Natural killer cell treated with Interleukin-12 subunit alpha and Interleukin-12 subunit beta and Interleukin-15 and Interleukin-18, amount 100 ng/mL, for 72 hours (primary cell): ENCODE measurements around the gene MELTF. TPM values are rescaled to one million over a fixed set of nuclear protein-coding genes. Genes with fewer than 3 reads are reported as not detected.

ENCODE experiments used
- ATAC-seq, 2 donors: fragments of 150-1000 bp; cut with Tn5 transposase in 1 of 2; sonication (Bioruptor Pico), chemical (Tn5 transposase) in 1 of 2; 2 replicates each; pipeline ENCODE4 v1.10.0; 2021
- DNase-seq: peaks from one replicate; pipeline ENCODE4 v3.0.0; 2022; ENCODE audit warnings: low spot score
- H3K27ac Mint-ChIP-seq, 2 donors: 1 replicate in 1 of 2; 2 replicates in 1 of 2; pipeline ENCODE4 v1.8.0; 2022; ENCODE audit warnings: mixed read lengths in 2 of 2, mild to moderate bottlenecking in 1 of 2, moderate library complexity in 1 of 2
- H3K27me3 Mint-ChIP-seq, 2 donors: 1 replicate in 1 of 2; 2 replicates in 1 of 2; pipeline ENCODE4 v1.8.0; 2022; ENCODE audit warnings: mixed read lengths in 2 of 2
- H3K36me3 Mint-ChIP-seq: one replicate; pipeline ENCODE4 v1.8.0; 2022; ENCODE audit warnings: mixed read lengths
- H3K4me1 Mint-ChIP-seq, 2 donors: 1 replicate in 1 of 2; 2 replicates in 1 of 2; pipeline ENCODE4 v1.8.0; 2022; ENCODE audit warnings: low read depth in 2 of 2, mixed read lengths in 2 of 2, mild to moderate bottlenecking in 1 of 2
- H3K4me3 Mint-ChIP-seq: one replicate; pipeline ENCODE4 v1.8.0; 2022; ENCODE audit warnings: mixed read lengths
- H3K9me3 Mint-ChIP-seq: 2 replicates; pipeline ENCODE4 v1.8.0; 2022; ENCODE audit warnings: mixed read lengths
- total RNA-seq, 2 donors: library from RNA; stranded (reverse); gene quantifications; one replicate each; pipeline ENCODE4 v1.2.3, GENCODE V29; 2022

The MELTF gene
- total RNA-seq, 2 donors from 2014 or later = 2.1 to 3.7 TPM

- no peak for ATAC-seq
- peaks cover 7% of the 10 kb centered on the region for H3K36me3 Mint-ChIP-seq
Measured at GRCh38 chr3:196985954-196986885, 43.4 kb downstream of the MELTF start.

GRCh38 chr3:196985298-196985697 lies 44.3 kb downstream of the MELTF start:
- no peak overlapping the region for H3K4me3 Mint-ChIP-seq
- no peak overlapping the region for H3K27ac Mint-ChIP-seq
- peaks cover 7% of the 10 kb centered on the region for H3K36me3 Mint-ChIP-seq
- peaks cover 5% of the 10 kb centered on the region for H3K9me3 Mint-ChIP-seq
- H3K4me1 Mint-ChIP-seq = no peaks in the 10 kb centered on the region
- DNase-seq = no peak
- peaks cover 14 to 32% of the 10 kb centered on the region in 2 donors for H3K27me3 Mint-ChIP-seq
- no peak for ATAC-seq

More at GRCh38 chr3:196985954-196986885, 43.4 kb downstream of the MELTF start:
- H3K27me3 Mint-ChIP-seq = peaks cover 14 to 26% of the 10 kb centered on the region in 2 donors
- no peak overlapping the region for H3K27ac Mint-ChIP-seq
- H3K4me1 Mint-ChIP-seq = no peaks in the 10 kb centered on the region
- peaks cover 5% of the 10 kb centered on the region for H3K9me3 Mint-ChIP-seq
- DNase-seq = no peak
- H3K4me3 Mint-ChIP-seq = no peak overlapping the region

GRCh38 chr3:196983186-196983585 lies 46.4 kb downstream of the MELTF start:
- ATAC-seq (no peak), DNase-seq (no peak)
- Mint-ChIP-seq H3K9me3 (peaks cover 5% of the 10 kb centered on the region), H3K27ac (no peak overlapping the region), H3K27me3 (peaks cover 14 to 32% of the 10 kb centered on the region in 2 donors), H3K4me3 (no peak overlapping the region), H3K36me3 (peaks cover 7% of the 10 kb centered on the region), H3K4me1 (peaks cover 0 to 5% of the 10 kb centered on the region in 2 donors)

- peaks cover 14 to 32% of the 10 kb centered on the region in 2 donors for H3K27me3 Mint-ChIP-seq
- H3K27ac Mint-ChIP-seq = no peak overlapping the region
Measured at GRCh38 chr3:196981657-196982056, 48.0 kb downstream of the MELTF start.

GRCh38 chr3:196979545-196979944 lies 50.1 kb downstream of the MELTF start:
- Mint-ChIP-seq H3K27me3 (peaks cover 10 to 27% of the 10 kb centered on the region in 2 donors), H3K4me1 (peaks cover 0 to 5% of the 10 kb centered on the region in 2 donors), H3K9me3 (peaks cover 5% of the 10 kb centered on the region), H3K4me3 (no peak overlapping the region), H3K36me3 (peaks cover 7% of the 10 kb centered on the region), H3K27ac (no peak overlapping the region)
- no peak for DNase-seq
- no peak for ATAC-seq

More at GRCh38 chr3:196981657-196982056, 48.0 kb downstream of the MELTF start:
- Mint-ChIP-seq H3K9me3 (peaks cover 5% of the 10 kb centered on the region), H3K36me3 (peaks cover 7% of the 10 kb centered on the region), H3K4me3 (no peak overlapping the region), H3K4me1 (peaks cover 0 to 5% of the 10 kb centered on the region in 2 donors)
- no peak for ATAC-seq
- no peak for DNase-seq

- H3K27me3 Mint-ChIP-seq = peaks cover 6 to 12% of the 10 kb centered on the region in 2 donors
- no peaks in the 10 kb centered on the region for H3K9me3 Mint-ChIP-seq
- no peak overlapping the region for H3K4me3 Mint-ChIP-seq
- H3K27ac Mint-ChIP-seq = peak overlapping the region in 1 of 2 donors; percentile 72
- H3K4me1 Mint-ChIP-seq = peaks cover 0 to 5% of the 10 kb centered on the region in 2 donors
- no peaks in the 10 kb centered on the region for H3K36me3 Mint-ChIP-seq
- ATAC-seq = peak in 1 of 2 donors; percentile 20
- no peak for DNase-seq
Measured at GRCh38 chr3:196976941-196977340, 52.7 kb downstream of the MELTF start.

GRCh38 chr3:196975349-196975748 lies 54.3 kb downstream of the MELTF start:
- no peaks in the 10 kb centered on the region for H3K9me3 Mint-ChIP-seq
- H3K4me1 Mint-ChIP-seq = peaks cover 0 to 10% of the 10 kb centered on the region in 2 donors
- no peaks in the 10 kb centered on the region for H3K36me3 Mint-ChIP-seq
- peaks cover under 1 to 5% of the 10 kb centered on the region in 2 donors for H3K27me3 Mint-ChIP-seq
- H3K27ac Mint-ChIP-seq = no peak overlapping the region
- H3K4me3 Mint-ChIP-seq = no peak overlapping the region
- DNase-seq (no peak), ATAC-seq (no peak)

GRCh38 chr3:196974661-196975060 lies 55.0 kb downstream of the MELTF start:
- Mint-ChIP-seq H3K4me3 (no peak overlapping the region), H3K27me3 (peaks cover 0 to 5% of the 10 kb centered on the region in 2 donors), H3K9me3 (no peaks in the 10 kb centered on the region), H3K36me3 (no peaks in the 10 kb centered on the region), H3K27ac (no peak overlapping the region), H3K4me1 (peaks cover 0 to 13% of the 10 kb centered on the region in 2 donors)
- DNase-seq (no peak), ATAC-seq (no peak)

GRCh38 chr3:196971094-196971698 lies 58.4 kb downstream of the MELTF start:
- Mint-ChIP-seq H3K9me3 (no peaks in the 10 kb centered on the region), H3K36me3 (no peaks in the 10 kb centered on the region), H3K4me1 (peaks cover 6 to 12% of the 10 kb centered on the region in 2 donors), H3K4me3 (peak overlapping the region; percentile 63), H3K27me3 (peaks cover 0 to 5% of the 10 kb centered on the region in 2 donors), H3K27ac (peak overlapping the region in 1 of 2 donors; percentile 42)
- ATAC-seq (no peak), DNase-seq (no peak)

GRCh38 chr3:196970547-196971093 lies 59.0 kb downstream of the MELTF start:
- H3K4me3 Mint-ChIP-seq = peak overlapping the region; percentile 63
- peaks cover 6 to 12% of the 10 kb centered on the region in 2 donors for H3K4me1 Mint-ChIP-seq
- H3K27ac Mint-ChIP-seq = peak overlapping the region; percentile 42 to 62
- no peaks in the 10 kb centered on the region for H3K9me3 Mint-ChIP-seq
- peaks cover 0 to 5% of the 10 kb centered on the region in 2 donors for H3K27me3 Mint-ChIP-seq
- H3K36me3 Mint-ChIP-seq = no peaks in the 10 kb centered on the region
- ATAC-seq (no peak), DNase-seq (no peak)

- peak overlapping the region; percentile 42 to 62 for H3K27ac Mint-ChIP-seq
- no peaks in the 10 kb centered on the region for H3K9me3 Mint-ChIP-seq
- DNase-seq (peak; percentile 79), ATAC-seq (peak; percentile 81 to 88)
- peaks cover 6 to 12% of the 10 kb centered on the region in 2 donors for H3K4me1 Mint-ChIP-seq
- H3K27me3 Mint-ChIP-seq = peaks cover 0 to 5% of the 10 kb centered on the region in 2 donors
- H3K4me3 Mint-ChIP-seq = peak overlapping the region; percentile 63
- H3K36me3 Mint-ChIP-seq = no peaks in the 10 kb centered on the region
Measured at GRCh38 chr3:196969660-196970546, 59.7 kb downstream of the MELTF start.

GRCh38 chr3:196969134-196969659 lies 60.4 kb downstream of the MELTF start:
- DNase-seq = peak; percentile 80
- Mint-ChIP-seq H3K27me3 (peaks cover 0 to 2% of the 10 kb centered on the region in 2 donors), H3K4me1 (peaks cover 6 to 12% of the 10 kb centered on the region in 2 donors), H3K27ac (no peak overlapping the region), H3K9me3 (no peaks in the 10 kb centered on the region), H3K4me3 (peak overlapping the region; percentile 77), H3K36me3 (no peaks in the 10 kb centered on the region)
- peak; percentile 78 to 82 for ATAC-seq
